Measurements from ENCODE around the gene MOV10. TPM values are rescaled to one million over a fixed set of nuclear protein-coding genes. Genes with fewer than 3 reads are reported as not detected.

MOV10 gene
- total RNA-seq, 2 donors from 2014 or later, result 26.2 to 29.3 TPM

DNA sequence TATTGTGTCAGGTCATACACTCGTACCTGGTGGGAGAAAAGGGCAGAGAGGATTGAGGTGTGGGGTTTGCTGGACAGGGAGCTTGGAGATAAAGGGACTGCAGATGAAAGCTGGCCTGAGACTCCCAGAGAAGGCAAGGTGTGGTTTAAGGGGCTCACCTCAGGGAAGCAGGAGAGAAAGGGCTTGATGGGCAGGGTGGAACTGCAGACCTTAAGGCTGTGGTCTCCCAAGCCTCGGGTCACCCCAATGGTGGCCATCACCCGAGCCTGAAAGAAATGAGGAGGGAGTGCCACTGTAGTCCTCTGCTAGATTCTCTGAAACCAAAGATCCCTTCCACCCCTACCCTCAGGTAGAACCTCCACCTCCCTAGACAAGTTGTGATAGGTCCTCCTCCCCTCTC is 36.1 kb downstream of the MOV10 start:
- intact Hi-C loops (cut with DNase I), result loop anchor here (10.0 kb wide), 1 partner anchor 334 kb away; no protein-coding TSS in a partner anchor
- no peak overlapping the region for H3K27ac ChIP-seq
- H3K4me1 ChIP-seq, result peaks cover 31% of the 10 kb centered on the region
- no peak overlapping the region for H3K4me3 ChIP-seq
- DNase-seq, result no peak
- WGBS, 2 donors, result 84 to 97% methylated on average over 3 of the region's 3 CpGs
- TF ChIP-seq POLR2A (IDR thresholded peaks at IDR 0.05), result no peak
- TF ChIP-seq, protein P1, sequence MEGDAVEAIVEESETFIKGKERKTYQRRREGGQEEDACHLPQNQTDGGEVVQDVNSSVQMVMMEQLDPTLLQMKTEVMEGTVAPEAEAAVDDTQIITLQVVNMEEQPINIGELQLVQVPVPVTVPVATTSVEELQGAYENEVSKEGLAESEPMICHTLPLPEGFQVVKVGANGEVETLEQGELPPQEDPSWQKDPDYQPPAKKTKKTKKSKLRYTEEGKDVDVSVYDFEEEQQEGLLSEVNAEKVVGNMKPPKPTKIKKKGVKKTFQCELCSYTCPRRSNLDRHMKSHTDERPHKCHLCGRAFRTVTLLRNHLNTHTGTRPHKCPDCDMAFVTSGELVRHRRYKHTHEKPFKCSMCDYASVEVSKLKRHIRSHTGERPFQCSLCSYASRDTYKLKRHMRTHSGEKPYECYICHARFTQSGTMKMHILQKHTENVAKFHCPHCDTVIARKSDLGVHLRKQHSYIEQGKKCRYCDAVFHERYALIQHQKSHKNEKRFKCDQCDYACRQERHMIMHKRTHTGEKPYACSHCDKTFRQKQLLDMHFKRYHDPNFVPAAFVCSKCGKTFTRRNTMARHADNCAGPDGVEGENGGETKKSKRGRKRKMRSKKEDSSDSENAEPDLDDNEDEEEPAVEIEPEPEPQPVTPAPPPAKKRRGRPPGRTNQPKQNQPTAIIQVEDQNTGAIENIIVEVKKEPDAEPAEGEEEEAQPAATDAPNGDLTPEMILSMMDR (IDR thresholded peaks at IDR 0.05), result no peak
- ATAC-seq, result no peak
- H3K36me3 ChIP-seq (replicated peaks in 1 of 2; ENCODE audit: insufficient read depth in 1 of 2, low read depth in 2 of 2), result no peaks in the 10 kb centered on the region
- H3K27me3 ChIP-seq, result no peaks in the 10 kb centered on the region
- no peaks in the 10 kb centered on the region for H3K9me3 ChIP-seq

DNA sequence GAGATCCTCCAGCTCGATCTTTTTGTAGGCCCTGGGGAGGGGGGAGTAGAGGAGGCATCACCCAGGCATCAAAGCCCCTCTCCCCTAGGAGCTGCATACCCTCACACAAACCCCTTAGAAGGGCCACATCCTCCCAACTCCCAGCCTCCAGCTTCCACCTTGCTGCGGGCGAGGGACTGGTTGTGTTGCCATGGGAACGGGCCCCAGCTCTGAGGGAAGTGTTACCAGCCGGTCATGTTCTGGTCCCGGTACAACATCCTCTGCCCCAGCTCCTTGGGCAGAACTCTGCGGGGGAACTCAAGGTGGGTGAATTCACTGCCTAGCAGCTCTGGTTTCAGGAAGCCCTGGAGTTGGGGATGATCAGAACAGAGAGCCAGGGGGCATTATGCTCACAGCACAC is 36.6 kb downstream of the MOV10 start:
- no peaks in the 10 kb centered on the region for H3K36me3 ChIP-seq (replicated peaks in 1 of 2; ENCODE audit: insufficient read depth in 1 of 2, low read depth in 2 of 2)
- no peak overlapping the region for H3K27ac ChIP-seq
- ATAC-seq, result no peak
- no peak overlapping the region for H3K4me3 ChIP-seq
- no peaks in the 10 kb centered on the region for H3K27me3 ChIP-seq
- no peak for TF ChIP-seq POLR2A (IDR thresholded peaks at IDR 0.05)
- TF ChIP-seq, protein P1 (IDR thresholded peaks at IDR 0.05), result no peak
- intact Hi-C loops (cut with DNase I), result loop anchor here (10.0 kb wide), 1 partner anchor 334 kb away; no protein-coding TSS in a partner anchor
- H3K9me3 ChIP-seq, result no peaks in the 10 kb centered on the region
- 66 to 70% methylated on average over 7 of the region's 7 CpGs for WGBS, 2 donors
- peaks cover 31% of the 10 kb centered on the region for H3K4me1 ChIP-seq
- no peak for DNase-seq

- WGBS, 2 donors, result 87 to 88% methylated on average over 8 to 11 of the region's 11 CpGs
- Histone ChIP-seq H3K4me3 (no peak overlapping the region), H3K27me3 (no peaks in the 10 kb centered on the region), H3K36me3 (replicated peaks in 1 of 2; ENCODE audit: insufficient read depth in 1 of 2, low read depth in 2 of 2) (no peaks in the 10 kb centered on the region), H3K9me3 (no peaks in the 10 kb centered on the region), H3K4me1 (peaks cover 32% of the 10 kb centered on the region), H3K27ac (no peak overlapping the region)
- no peak for ATAC-seq
- intact Hi-C loops (cut with DNase I), result loop anchor here (10.0 kb wide), 1 partner anchor 333 kb away; no protein-coding TSS in a partner anchor
- DNase-seq, result no peak
- no peak for TF ChIP-seq POLR2A (IDR thresholded peaks at IDR 0.05)
- TF ChIP-seq, protein P1 (IDR thresholded peaks at IDR 0.05), result no peak
Measured at GRCh38 chr1:112711670-112712069, 37.2 kb downstream of the MOV10 start.

DNA sequence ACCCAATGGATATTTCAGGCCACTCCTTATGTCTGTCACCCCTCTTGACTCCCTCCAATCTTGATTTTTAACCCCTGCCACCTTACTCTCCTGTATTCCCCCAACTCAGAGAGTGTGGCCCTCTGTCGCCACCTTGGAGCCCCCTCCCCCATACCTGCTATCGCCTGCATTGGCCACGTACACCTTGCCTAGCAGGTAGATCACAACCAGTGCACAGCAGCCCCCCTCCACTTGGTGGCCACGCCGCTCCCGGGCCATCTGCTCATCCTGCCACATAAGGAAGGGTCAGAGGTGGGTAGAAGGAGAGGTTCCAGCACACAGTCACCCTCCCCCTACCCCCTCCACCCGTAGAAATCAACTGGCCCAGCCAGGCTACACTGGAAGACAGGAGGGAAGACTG is 37.7 kb downstream of the MOV10 start:
- Histone ChIP-seq H3K36me3 (replicated peaks in 1 of 2; ENCODE audit: insufficient read depth in 1 of 2, low read depth in 2 of 2) (no peaks in the 10 kb centered on the region), H3K27me3 (no peaks in the 10 kb centered on the region), H3K27ac (no peak overlapping the region), H3K4me1 (peaks cover 32% of the 10 kb centered on the region), H3K9me3 (no peaks in the 10 kb centered on the region), H3K4me3 (no peak overlapping the region)
- ATAC-seq (no peak), DNase-seq (no peak)
- intact Hi-C loops (cut with DNase I), result loop anchor here (10.0 kb wide), 1 partner anchor 333 kb away; no protein-coding TSS in a partner anchor
- WGBS, 2 donors, result 84% methylated on average over 7 of the region's 7 CpGs
- TF ChIP-seq POLR2A (IDR thresholded peaks at IDR 0.05), result no peak
- TF ChIP-seq, protein P1 (IDR thresholded peaks at IDR 0.05), result no peak

- H3K27me3 ChIP-seq, result no peaks in the 10 kb centered on the region
- peaks cover 28% of the 10 kb centered on the region for H3K4me1 ChIP-seq
- no peak for ATAC-seq
- H3K27ac ChIP-seq, result no peak overlapping the region
- H3K36me3 ChIP-seq (replicated peaks in 1 of 2; ENCODE audit: insufficient read depth in 1 of 2, low read depth in 2 of 2), result no peaks in the 10 kb centered on the region
- WGBS, 2 donors, result 83 to 92% methylated on average over 7 to 9 of the region's 9 CpGs
- H3K4me3 ChIP-seq, result no peak overlapping the region
- no peak for DNase-seq
- H3K9me3 ChIP-seq, result no peaks in the 10 kb centered on the region
- intact Hi-C loops (cut with DNase I), result loop anchor here (10.0 kb wide), 1 partner anchor 332 kb away; no protein-coding TSS in a partner anchor
- no peak for TF ChIP-seq POLR2A (IDR thresholded peaks at IDR 0.05)
- TF ChIP-seq, protein P1 (IDR thresholded peaks at IDR 0.05), result no peak
Measured at GRCh38 chr1:112712701-112713128, 38.3 kb downstream of the MOV10 start.
